Endothelial cell of umbilical vein (primary cell): Measurements from ENCODE around the gene PLEKHH3.

Source experiments
- EZH2 ChIP-seq: IDR thresholded peaks from 2 replicates; pipeline ENCODE4 v1.6.1; 2012; ENCODE audit warnings: borderline replicate concordance, low read depth, mild to moderate bottlenecking, moderate library complexity, low read length, inconsistent platforms; ENCODE audit not compliant: severe bottlenecking
- FOS ChIP-seq: IDR thresholded peaks from 2 replicates; pipeline ENCODE4 v1.6.1; 2011; ENCODE audit warnings: mild to moderate bottlenecking, low read length, moderate library complexity, borderline replicate concordance; ENCODE audit not compliant: insufficient read depth
- GATA2 ChIP-seq: IDR thresholded peaks from 2 replicates; pipeline ENCODE4 v1.7.0; 2011; ENCODE audit warnings: low read depth, mild to moderate bottlenecking, moderate library complexity, mixed read lengths, low read length; ENCODE audit not compliant: insufficient read length, insufficient read depth
- JUN ChIP-seq: IDR thresholded peaks from 2 replicates; pipeline ENCODE4 v1.6.1; 2011; ENCODE audit warnings: borderline replicate concordance, low read depth; ENCODE audit not compliant: insufficient read length, insufficient read depth
- MYC ChIP-seq: IDR thresholded peaks from one replicate; pipeline ENCODE4 v1.6.1; 2011; ENCODE audit warnings: mild to moderate bottlenecking, low read depth, low read length
- POLR2A ChIP-seq: IDR thresholded peaks from 2 replicates; pipeline ENCODE4 v1.6.1; 2012; ENCODE audit warnings: low read depth, mild to moderate bottlenecking, control low read depth, low read length
- POLR2AphosphoS5 ChIP-seq: IDR thresholded peaks from 2 replicates; pipeline ENCODE4 v1.6.1; 2012; ENCODE audit warnings: low read depth, mild to moderate bottlenecking, control low read depth, low read length, moderate library complexity; ENCODE audit not compliant: insufficient read depth
- TF ChIP-seq, protein P1 (sequence below), 2 donors: IDR thresholded peaks; 1 replicate in 1 of 2; 2 replicates in 1 of 2; pipeline ENCODE4 v1.5.1; 2011; ENCODE audit warnings: low read length in 2 of 2, mild to moderate bottlenecking in 2 of 2, moderate library complexity in 2 of 2, control low read depth in 1 of 2, inconsistent platforms in 1 of 2, low read depth in 1 of 2; ENCODE audit not compliant: insufficient read depth in 1 of 2; ENCODE audit errors: extremely low read depth in 1 of 2
- TF ChIP-seq, protein P2 (sequence below): IDR thresholded peaks from 2 replicates; pipeline ENCODE4 v1.6.1; 2011; ENCODE audit not compliant: insufficient read depth, insufficient read length

DNA sequence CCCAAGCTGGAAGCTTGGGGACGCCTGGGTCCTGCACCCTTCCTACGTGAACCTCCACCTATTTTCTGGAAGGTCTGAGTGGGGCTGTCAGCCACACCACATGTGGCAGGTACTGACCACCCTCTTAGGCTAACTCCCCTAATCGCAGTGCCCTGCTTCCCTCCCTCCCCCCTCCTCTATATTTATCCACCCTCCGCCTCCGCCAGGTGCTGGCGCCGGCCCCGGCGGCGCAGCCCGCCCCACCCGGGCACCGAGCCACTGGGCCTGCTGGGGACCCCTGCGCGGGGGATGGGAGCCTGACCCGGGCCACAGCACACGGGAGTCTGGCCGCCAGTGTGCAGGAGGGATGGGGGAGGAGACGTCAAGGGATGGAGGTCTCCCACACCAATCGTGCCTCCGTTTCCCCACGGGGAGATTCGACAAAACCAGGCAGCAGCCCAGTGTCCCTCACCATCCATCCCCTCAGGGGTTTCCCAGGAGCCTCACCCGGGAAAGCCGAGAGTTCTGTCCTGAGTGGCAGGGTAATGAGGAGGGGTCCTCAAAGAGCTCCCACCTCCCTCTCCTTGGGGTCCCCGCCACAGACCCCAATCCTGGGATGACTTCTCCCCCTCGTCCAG is 1.3 kb downstream of the PLEKHH3 start:
- TF ChIP-seq POLR2AphosphoS5 (no peak), POLR2A (no peak), EZH2 (no peak), MYC (no peak), FOS (no peak), JUN (no peak), GATA2 (no peak)
- TF ChIP-seq, protein P1, sequence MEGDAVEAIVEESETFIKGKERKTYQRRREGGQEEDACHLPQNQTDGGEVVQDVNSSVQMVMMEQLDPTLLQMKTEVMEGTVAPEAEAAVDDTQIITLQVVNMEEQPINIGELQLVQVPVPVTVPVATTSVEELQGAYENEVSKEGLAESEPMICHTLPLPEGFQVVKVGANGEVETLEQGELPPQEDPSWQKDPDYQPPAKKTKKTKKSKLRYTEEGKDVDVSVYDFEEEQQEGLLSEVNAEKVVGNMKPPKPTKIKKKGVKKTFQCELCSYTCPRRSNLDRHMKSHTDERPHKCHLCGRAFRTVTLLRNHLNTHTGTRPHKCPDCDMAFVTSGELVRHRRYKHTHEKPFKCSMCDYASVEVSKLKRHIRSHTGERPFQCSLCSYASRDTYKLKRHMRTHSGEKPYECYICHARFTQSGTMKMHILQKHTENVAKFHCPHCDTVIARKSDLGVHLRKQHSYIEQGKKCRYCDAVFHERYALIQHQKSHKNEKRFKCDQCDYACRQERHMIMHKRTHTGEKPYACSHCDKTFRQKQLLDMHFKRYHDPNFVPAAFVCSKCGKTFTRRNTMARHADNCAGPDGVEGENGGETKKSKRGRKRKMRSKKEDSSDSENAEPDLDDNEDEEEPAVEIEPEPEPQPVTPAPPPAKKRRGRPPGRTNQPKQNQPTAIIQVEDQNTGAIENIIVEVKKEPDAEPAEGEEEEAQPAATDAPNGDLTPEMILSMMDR (IDR thresholded peaks at IDR 0.05; ENCODE audit: extremely low read depth in 1 of 2, insufficient read depth in 1 of 2, low read depth in 1 of 2, low read length in 2 of 2): no peak
- TF ChIP-seq, protein P2, sequence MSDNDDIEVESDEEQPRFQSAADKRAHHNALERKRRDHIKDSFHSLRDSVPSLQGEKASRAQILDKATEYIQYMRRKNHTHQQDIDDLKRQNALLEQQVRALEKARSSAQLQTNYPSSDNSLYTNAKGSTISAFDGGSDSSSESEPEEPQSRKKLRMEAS: no peak
